DOHH2 (cell line): Measurements from ENCODE around the gene CREM.

Experiments
- CTCF ChIP-seq: fragments of 200-600 bp; sonication (generic); IDR thresholded peaks from one replicate; pipeline ENCODE4 v1.5.1; 2014; ENCODE audit warnings: antibody characterized with exemption, mild to moderate bottlenecking, low read depth, low read length; ENCODE audit not compliant: poor library complexity, severe bottlenecking
- EZH2phosphoT487 ChIP-seq: fragments of 200-600 bp; sonication (generic); IDR thresholded peaks from 2 replicates; pipeline ENCODE4 v1.6.1; 2017; ENCODE audit warnings: borderline replicate concordance, mild to moderate bottlenecking, antibody characterized with exemption, low read length, moderate library complexity, mixed read lengths

DNA sequence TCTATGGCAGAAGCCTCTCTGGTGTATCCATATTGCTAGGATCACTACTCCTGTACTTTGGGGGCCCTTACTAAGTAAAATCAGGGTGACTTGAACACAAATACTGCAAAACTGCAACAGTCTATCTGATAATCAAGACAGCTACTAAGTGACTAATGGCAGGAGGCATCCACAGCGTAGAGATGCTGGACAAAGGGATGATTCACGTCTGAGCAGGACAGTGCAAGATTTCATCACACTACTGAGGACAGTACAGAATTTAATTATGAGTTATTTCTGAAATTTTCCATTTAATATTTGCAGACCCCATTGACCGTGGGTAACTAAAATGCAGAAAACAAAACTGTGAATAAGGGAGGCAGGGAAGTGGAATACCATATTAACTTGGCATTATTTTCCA lies 46.9 kb upstream of the CREM start:
- TF ChIP-seq CTCF (no peak), EZH2phosphoT487 (no peak)
